ENCODE data around the gene GLMP. TPM values are rescaled to one million over a fixed set of nuclear protein-coding genes. Genes with fewer than 3 reads are reported as not detected.

GLMP gene
- total RNA-seq, 2 experiments from 2014 or later, result 17.0 to 20.5 TPM

DNA sequence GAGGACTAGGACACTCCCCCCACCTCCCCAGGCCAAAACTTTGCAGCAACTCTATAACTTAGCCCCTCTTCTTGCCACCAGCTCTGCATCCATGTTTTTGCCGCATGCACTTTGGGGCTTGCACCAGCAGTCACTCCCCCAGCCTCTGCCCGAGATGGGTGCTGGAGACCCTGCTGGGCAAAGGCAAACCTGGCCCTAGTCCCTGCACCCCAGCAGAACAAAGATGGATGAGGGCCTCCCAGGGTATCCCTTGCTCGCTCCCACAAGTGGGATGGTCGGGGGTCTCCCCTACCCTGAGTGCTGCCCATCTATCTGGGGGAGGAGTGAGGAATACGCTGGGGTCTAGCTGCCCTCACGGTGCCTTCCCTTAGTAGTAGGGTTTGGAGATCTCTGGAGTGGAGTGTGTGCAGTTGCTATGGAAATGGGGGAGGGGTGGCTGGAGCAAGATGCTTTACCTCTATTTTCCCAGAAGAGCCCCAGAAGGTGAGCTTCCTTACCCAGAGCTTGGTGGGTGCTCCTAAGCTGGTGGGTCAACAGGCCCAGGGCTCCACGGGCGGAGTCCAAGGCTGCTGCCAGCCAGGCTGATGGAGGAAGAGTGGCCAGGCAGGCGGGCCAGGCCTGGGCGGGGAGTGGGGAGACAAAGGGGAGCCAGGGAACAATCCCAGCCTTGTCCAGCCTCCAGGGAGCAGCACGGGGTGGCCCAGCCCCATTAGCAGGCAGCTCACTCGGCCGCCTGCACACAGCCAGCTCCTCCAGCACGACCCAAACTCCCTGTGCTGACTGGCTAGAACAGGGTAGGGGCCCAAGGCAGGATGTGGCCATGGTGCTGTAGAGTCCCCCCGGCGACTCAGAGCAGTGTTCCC is 47.8 kb downstream of the GLMP start, which contains the start of gene PAQR6:
Gene PAQR6 (minus strand): TSS at position 597 of the 863 bp plus-strand sequence. CDS start 1,325 bp downstream, outside the sequence.
- H3K4me3 Mint-ChIP-seq, result no peak within 1 kb of the TSS
- H3K36me3 Mint-ChIP-seq, result peaks cover 10% of the 10 kb centered on the region
- peaks cover 16% of the 10 kb centered on the region for H3K4me1 Mint-ChIP-seq
- H3K9me3 Mint-ChIP-seq, result no peaks in the 10 kb centered on the region
- no peak for DNase-seq
- H3K27ac Mint-ChIP-seq, result no peak within 1 kb of the TSS
- H3K27me3 Mint-ChIP-seq, result no peaks in the 10 kb centered on the region

DNA sequence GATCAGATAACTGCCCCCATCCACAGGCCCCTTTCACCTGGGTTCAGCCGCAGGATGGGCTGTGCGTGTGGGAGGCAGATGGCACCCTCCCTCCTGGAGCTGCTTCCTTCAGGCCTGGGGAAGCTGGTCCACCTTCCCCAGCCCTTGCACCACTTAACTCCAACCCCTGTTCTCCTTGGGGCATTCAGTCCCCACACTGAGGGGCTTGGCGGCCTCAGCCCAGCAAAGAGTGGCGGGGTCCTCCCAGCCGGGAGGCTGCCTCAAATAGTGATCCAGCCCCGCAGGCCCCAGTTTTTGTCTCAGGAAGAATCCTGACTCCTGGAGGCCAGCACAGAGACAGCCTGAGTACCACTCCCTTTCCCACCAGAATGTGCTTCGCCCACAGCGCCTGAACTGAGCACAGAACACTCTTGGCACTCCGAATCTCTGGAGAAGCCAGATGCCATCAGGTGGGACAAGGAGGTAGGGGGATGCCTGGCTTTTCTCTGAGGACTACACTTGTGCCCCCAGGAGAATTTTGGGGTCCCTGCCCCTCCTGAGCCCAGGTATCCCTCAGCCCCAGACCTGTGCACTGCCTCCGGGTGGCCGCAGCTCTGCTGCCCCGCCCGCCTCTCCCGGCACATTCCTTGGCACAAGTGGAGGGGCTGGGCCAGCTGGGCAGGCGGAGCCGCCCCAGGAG is 48.6 kb downstream of the GLMP start:
- H3K9me3 Mint-ChIP-seq, result no peaks in the 10 kb centered on the region
- H3K4me3 Mint-ChIP-seq, result no peak overlapping the region
- no peak overlapping the region for H3K27ac Mint-ChIP-seq
- H3K27me3 Mint-ChIP-seq, result no peaks in the 10 kb centered on the region
- peaks cover 16% of the 10 kb centered on the region for H3K4me1 Mint-ChIP-seq
- peaks cover 10% of the 10 kb centered on the region for H3K36me3 Mint-ChIP-seq
- no peak for DNase-seq

DNA sequence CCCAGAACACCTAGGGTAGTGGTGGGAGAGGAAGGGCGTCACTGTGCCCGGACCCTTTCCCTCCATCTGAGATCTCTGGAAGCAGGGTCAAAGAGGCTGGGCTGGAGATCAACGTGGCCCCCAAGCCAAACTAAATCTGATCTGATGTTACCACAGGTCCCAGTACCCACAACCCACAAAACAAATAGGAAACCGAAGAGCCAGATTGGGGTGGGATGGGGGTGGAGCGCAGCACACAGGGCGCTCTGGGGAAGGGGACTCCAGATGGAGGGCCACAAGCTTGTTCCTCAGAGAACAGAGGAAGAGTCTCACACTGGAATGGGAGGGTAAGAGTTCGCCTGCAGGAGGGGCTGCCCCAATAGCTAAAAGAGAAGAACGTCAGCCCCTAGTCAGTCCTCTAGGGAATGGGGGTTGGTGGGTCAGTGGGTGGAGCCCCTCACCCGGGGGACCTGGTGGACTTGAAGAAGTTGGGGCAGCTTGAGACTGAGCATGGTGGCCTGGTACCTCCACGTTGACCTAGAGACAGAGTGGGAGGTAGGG is 49.2 kb downstream of the GLMP start:
- no peak for DNase-seq
- H3K4me1 Mint-ChIP-seq, result peaks cover 16% of the 10 kb centered on the region
- peaks cover 10% of the 10 kb centered on the region for H3K36me3 Mint-ChIP-seq
- no peaks in the 10 kb centered on the region for H3K9me3 Mint-ChIP-seq
- H3K27me3 Mint-ChIP-seq, result no peaks in the 10 kb centered on the region
- H3K4me3 Mint-ChIP-seq, result no peak overlapping the region
- H3K27ac Mint-ChIP-seq, result peak overlapping the region; percentile 42

DNA sequence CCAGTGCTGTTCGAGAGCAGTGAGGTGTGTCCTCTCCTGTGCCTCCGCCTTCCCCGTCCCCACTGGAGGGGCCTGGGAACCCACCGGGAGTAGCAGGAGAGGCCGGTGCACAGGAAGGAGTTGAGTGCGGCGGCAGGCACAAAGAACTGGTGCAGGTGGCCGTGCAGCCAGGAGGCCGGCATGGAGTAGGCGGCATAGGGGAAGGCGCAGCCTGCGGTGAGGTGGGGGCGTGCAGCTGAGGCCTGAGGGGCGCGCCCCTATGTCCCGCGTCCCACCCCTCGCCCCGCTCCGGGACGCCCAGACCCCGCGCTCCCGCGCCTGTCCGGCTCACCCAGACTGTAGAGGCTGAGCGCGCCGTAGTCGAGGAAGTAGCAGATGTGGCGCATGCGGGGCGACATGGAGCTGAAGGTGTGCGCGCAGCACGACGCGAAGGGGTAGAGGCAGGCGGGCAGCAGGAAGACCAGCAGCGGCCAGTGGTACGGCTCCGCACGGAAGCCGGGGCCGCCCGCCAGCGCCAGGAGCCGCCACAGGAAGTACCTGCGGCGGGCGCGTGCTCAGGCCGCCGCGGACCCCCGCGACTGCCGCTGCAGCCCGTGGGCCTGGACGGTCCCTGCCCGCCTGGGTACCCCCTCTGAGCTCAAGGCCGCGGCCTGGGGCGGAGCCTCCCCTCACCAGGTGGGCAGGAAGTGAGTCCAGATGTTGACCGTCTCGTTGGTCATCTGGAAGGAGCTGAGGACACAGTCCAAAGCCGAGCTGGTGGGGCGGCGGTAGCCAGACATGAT is 49.8 kb downstream of the GLMP start:
- H3K9me3 Mint-ChIP-seq, result no peaks in the 10 kb centered on the region
- H3K4me3 Mint-ChIP-seq, result peak overlapping the region; percentile 71
- peaks cover 16% of the 10 kb centered on the region for H3K4me1 Mint-ChIP-seq
- H3K27ac Mint-ChIP-seq, result peak overlapping the region; percentile 73
- H3K27me3 Mint-ChIP-seq, result no peaks in the 10 kb centered on the region
- DNase-seq, result peak; percentile 51
- H3K36me3 Mint-ChIP-seq, result peaks cover 10% of the 10 kb centered on the region

DNA sequence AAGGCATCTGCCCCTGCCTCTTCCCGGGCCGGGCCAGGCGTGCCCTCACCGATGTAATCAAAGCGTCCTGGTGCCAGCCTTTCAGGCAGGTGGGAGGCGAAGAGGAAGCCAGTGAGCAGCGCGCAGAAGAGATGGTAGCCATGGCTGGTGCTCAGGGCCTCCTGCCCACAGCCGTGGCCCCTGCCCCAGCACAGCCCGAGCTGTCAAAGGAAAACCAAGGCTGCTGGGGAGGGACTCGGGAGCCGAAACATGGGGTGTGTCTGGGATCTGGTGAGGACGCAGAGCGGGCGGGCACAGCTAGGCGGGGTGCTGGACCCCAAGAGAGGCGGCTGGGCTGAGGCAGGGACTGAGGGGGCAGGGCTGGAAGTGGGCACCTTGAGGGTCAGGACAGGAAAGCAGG is 50.8 kb downstream of the GLMP start:
- H3K4me1 Mint-ChIP-seq, result peaks cover 16% of the 10 kb centered on the region
- no peaks in the 10 kb centered on the region for H3K9me3 Mint-ChIP-seq
- H3K27ac Mint-ChIP-seq, result peak overlapping the region; percentile 12
- no peaks in the 10 kb centered on the region for H3K27me3 Mint-ChIP-seq
- no peak for DNase-seq
- H3K4me3 Mint-ChIP-seq, result peak overlapping the region; percentile 71
- peaks cover 12% of the 10 kb centered on the region for H3K36me3 Mint-ChIP-seq

DNA sequence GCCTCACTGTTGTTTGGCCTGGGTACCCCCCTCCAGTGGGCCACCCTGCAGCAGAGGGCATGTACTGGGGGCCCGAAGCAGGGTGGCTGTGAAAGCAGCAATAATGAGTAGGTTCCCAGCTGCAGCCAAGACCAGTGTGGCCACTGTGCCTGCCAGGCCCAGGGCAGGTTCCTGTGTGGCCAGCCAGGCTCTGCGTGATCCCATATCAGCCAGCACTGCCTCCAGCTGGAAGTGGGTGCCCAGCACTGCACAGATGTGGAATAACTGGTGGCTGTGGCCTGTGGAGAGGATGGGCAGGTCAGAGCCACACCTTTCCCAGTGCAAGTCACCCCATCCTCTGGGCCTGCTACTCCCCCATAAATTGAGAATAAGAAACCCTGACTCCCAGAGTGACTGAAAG is 51.4 kb downstream of the GLMP start:
- no peak overlapping the region for H3K4me3 Mint-ChIP-seq
- no peaks in the 10 kb centered on the region for H3K27me3 Mint-ChIP-seq
- no peaks in the 10 kb centered on the region for H3K9me3 Mint-ChIP-seq
- H3K4me1 Mint-ChIP-seq, result peaks cover 16% of the 10 kb centered on the region
- no peak overlapping the region for H3K27ac Mint-ChIP-seq
- DNase-seq, result no peak
- H3K36me3 Mint-ChIP-seq, result peaks cover 9% of the 10 kb centered on the region

DNA sequence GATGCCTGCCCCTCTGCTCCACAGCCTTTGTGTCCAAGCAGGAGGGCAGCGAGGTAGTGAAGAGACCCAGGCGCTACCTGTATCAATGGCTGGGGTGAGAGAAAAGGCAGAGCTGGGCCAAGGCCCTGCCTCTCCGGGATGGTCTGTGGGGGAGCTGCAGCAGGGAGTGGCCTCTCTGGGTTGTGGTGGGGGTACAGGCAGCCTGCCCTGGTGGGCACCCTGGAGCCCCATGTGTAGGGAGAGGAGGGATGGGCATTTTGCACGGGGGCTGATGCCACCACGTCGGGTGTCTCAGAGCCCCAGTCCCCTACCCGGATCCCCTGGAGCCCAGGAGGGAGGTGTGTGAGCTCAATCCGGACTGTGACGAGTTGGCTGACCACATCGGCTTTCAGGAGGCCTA is 52.7 kb downstream of the GLMP start:
- no peak overlapping the region for H3K27ac Mint-ChIP-seq
- no peak overlapping the region for H3K4me3 Mint-ChIP-seq
- no peaks in the 10 kb centered on the region for H3K9me3 Mint-ChIP-seq
- H3K36me3 Mint-ChIP-seq, result peaks cover 13% of the 10 kb centered on the region
- H3K27me3 Mint-ChIP-seq, result no peaks in the 10 kb centered on the region
- no peak for DNase-seq
- H3K4me1 Mint-ChIP-seq, result peaks cover 23% of the 10 kb centered on the region

Other genes starting within 250 kb of the GLMP start
- 10 to 100 TPM; 42.6 to 47.1 TPM for gene UBQLN4, start 241.9 kb downstream of the GLMP start, total RNA-seq
- gene LAMTOR2, start 240.9 kb downstream of the GLMP start, total RNA-seq, result 10 to 100 TPM; 45.9 to 49.1 TPM
- under 1 TPM; 0.64 to 0.99 TPM for gene RAB25, start 234.5 kb downstream of the GLMP start, total RNA-seq
- under 1 TPM; 0.34 to 0.35 TPM for gene MEX3A, start 213.2 kb downstream of the GLMP start, total RNA-seq
- 10 to 100 TPM; 32.3 to 37.8 TPM for gene LMNA, start 181.0 kb downstream of the GLMP start, total RNA-seq
- 10 to 100 TPM; 13.2 to 16.1 TPM for gene SEMA4A, start 142.1 kb downstream of the GLMP start, total RNA-seq
- 10 to 100 TPM; 55.0 to 60.7 TPM for gene SLC25A44, start 101.6 kb downstream of the GLMP start, total RNA-seq
- 10 to 100 TPM; 83.4 to 87.3 TPM for gene PMF1, start 82.7 kb downstream of the GLMP start, total RNA-seq
- gene BGLAP, start 53.5 kb downstream of the GLMP start, total RNA-seq, result 1 to 10 TPM; 1.6 to 2.2 TPM
- 1 to 10 TPM; 4.4 to 4.9 TPM for gene PAQR6, start 47.6 kb downstream of the GLMP start, total RNA-seq
- gene SMG5, start 12.9 kb downstream of the GLMP start, total RNA-seq, result 10 to 100 TPM; 90.7 to 92.0 TPM
- 1 to 10 TPM; 7.3 to 7.8 TPM for gene TMEM79, start 11.4 kb downstream of the GLMP start, total RNA-seq
- not detected for gene VHLL, start 3.6 kb upstream of the GLMP start, total RNA-seq
- 100 to 1,000 TPM; 497 to 499 TPM for gene CCT3, start 42.6 kb upstream of the GLMP start, total RNA-seq
- gene TSACC, start 42.8 kb upstream of the GLMP start, total RNA-seq, result not detected
- not detected for gene RHBG, start 73.5 kb upstream of the GLMP start, total RNA-seq
- gene MEF2D, start 205.1 kb upstream of the GLMP start, total RNA-seq, result 10 to 100 TPM; 25.7 to 27.8 TPM

Measured in activated naive CD8-positive, alpha-beta T cell treated with anti-CD3 and anti-CD28 coated beads for 36 hours (primary cell).